B cell (primary cell): ENCODE results near the gene LPIN3. TPM values are rescaled to one million over a fixed set of nuclear protein-coding genes. Genes with fewer than 3 reads are reported as not detected.

Source experiments
- ATAC-seq: fragments of 200-7000 bp; cut with Tn5 transposase; one replicate; pipeline ENCODE4 v1.10.0; 2021; ENCODE audit warnings: low read depth, mild to moderate bottlenecking, moderate number of reproducible peaks, moderate library complexity
- CTCF ChIA-PET: fragments of 350-600 bp; sonication (Branson Sonifier 250); formaldehyde crosslinking; loops from one replicate; lab custom pipeline; 2021; ENCODE audit warnings: antibody characterized with exemption, inconsistent platforms; lab: Charles Lee
- POLR2A ChIA-PET: fragments of 350-600 bp; sonication (Branson Sonifier 250); formaldehyde crosslinking; loops from one replicate; lab custom pipeline; 2021; ENCODE audit warnings: antibody characterized with exemption; lab: Charles Lee
- DNase-seq: peaks from one replicate; pipeline ENCODE4 v3.0.0; 2013
- H2AFZ ChIP-seq: 2 replicates; pipeline ENCODE4 v1.6.1; 2012; ENCODE audit warnings: mild to moderate bottlenecking, low read depth, low read length; ENCODE audit not compliant: insufficient read depth, poor library complexity, severe bottlenecking
- H3K27ac ChIP-seq, 2 donors: 1 replicate in 1 of 2; 2 replicates in 1 of 2; pipeline ENCODE4 v1.5.1; 2012 to 2013; ENCODE audit warnings: low read length in 2 of 2, mild to moderate bottlenecking in 2 of 2, moderate library complexity in 1 of 2
- H3K27me3 ChIP-seq, 4 experiments: fragments of 200-600 bp in 1 of 4; sonication (generic) in 1 of 4; replicated peaks in 1 of 4; 1 replicate in 2 of 4; 2 replicates in 2 of 4; pipeline versions ENCODE4 v1.6.1 to v1.7.0; 2013 to 2016; ENCODE audit warnings: low read length in 3 of 4, mild to moderate bottlenecking in 2 of 4, mixed read lengths in 1 of 4, moderate library complexity in 1 of 4; ENCODE audit not compliant: insufficient read depth in 4 of 4, control insufficient read depth in 3 of 4; ENCODE audit errors: control extremely low read depth in 1 of 4
- H3K36me3 ChIP-seq, 2 experiments: replicated peaks in 1 of 2; 1 replicate in 1 of 2; 2 replicates in 1 of 2; pipeline versions ENCODE4 v1.6.1 to v1.7.1; 2013; ENCODE audit warnings: low read length in 1 of 2; ENCODE audit not compliant: insufficient read depth in 2 of 2, control insufficient read depth in 1 of 2; ENCODE audit errors: control extremely low read depth in 1 of 2, extremely low read depth in 1 of 2
- H3K4me1 ChIP-seq, 2 donors: fragments of 200-600 bp in 1 of 2; sonication (generic) in 1 of 2; 1 replicate in 1 of 2; 2 replicates in 1 of 2; pipeline versions ENCODE4 v1.5.1 to v1.6.1; 2013 to 2017; ENCODE audit warnings: low read length in 2 of 2; ENCODE audit not compliant: control insufficient read depth in 2 of 2, insufficient read depth in 2 of 2
- H3K4me2 ChIP-seq: replicated peaks from 2 replicates; pipeline ENCODE3; 2012; ENCODE audit warnings: mild to moderate bottlenecking, low read depth, low read length; ENCODE audit not compliant: poor library complexity, severe bottlenecking
- H3K4me3 ChIP-seq, 5 experiments: fragments of 200-600 bp in 1 of 5; sonication (generic) in 1 of 5; 1 replicate in 3 of 5; 2 replicates in 2 of 5; pipeline versions ENCODE4 v1.5.1 to v1.7.0; 2011 to 2016; ENCODE audit warnings: low read length in 4 of 5, mild to moderate bottlenecking in 4 of 5, low read depth in 2 of 5, control low read depth in 1 of 5, moderate library complexity in 1 of 5; ENCODE audit not compliant: insufficient read depth in 1 of 5; ENCODE audit errors: control extremely low read depth in 1 of 5, extremely low read depth in 1 of 5
- H3K79me2 ChIP-seq: fragments of 200-600 bp; sonication (generic); one replicate; pipeline ENCODE4 v1.6.0; 2016; ENCODE audit warnings: low read length; ENCODE audit not compliant: control insufficient read depth, insufficient read depth
- H3K9ac ChIP-seq: fragments of 200-600 bp; sonication (generic); 2 replicates; pipeline ENCODE4 v1.6.1; 2017; ENCODE audit warnings: mild to moderate bottlenecking, low read length, moderate library complexity
- H3K9me3 ChIP-seq, 3 donors: one replicate each; pipeline versions ENCODE4 v1.6.1 to v1.7.1; 2013; ENCODE audit warnings: low read length in 2 of 3; ENCODE audit not compliant: control insufficient read depth in 2 of 3, insufficient read depth in 1 of 3; ENCODE audit errors: control extremely low read depth in 1 of 3
- H4K20me1 ChIP-seq: 2 replicates; pipeline ENCODE4 v1.6.0; 2012; ENCODE audit warnings: mild to moderate bottlenecking, low read length; ENCODE audit not compliant: insufficient read depth, control insufficient read depth, poor library complexity, severe bottlenecking
- H3K27ac Mint-ChIP-seq: one replicate; pipeline ENCODE4 v1.8.0; 2021; ENCODE audit warnings: mixed read lengths
- H3K27me3 Mint-ChIP-seq: one replicate; pipeline ENCODE4 v1.8.0; 2021; ENCODE audit warnings: mixed read lengths
- H3K4me1 Mint-ChIP-seq: one replicate; pipeline ENCODE4 v1.8.0; 2021; ENCODE audit warnings: mixed read lengths
- H3K4me3 Mint-ChIP-seq: one replicate; pipeline ENCODE4 v1.8.0; 2021; ENCODE audit warnings: mixed read lengths
- H3K9me3 Mint-ChIP-seq: one replicate; pipeline ENCODE4 v1.8.0; 2022; ENCODE audit warnings: mixed read lengths; ENCODE audit not compliant: insufficient read depth
- CTCF ChIP-seq: fragments of 200-600 bp; IDR thresholded peaks from one replicate; pipeline ENCODE4 v1.8.0; 2022; ENCODE audit warnings: antibody characterized with exemption, mild to moderate bottlenecking
- EZH2 ChIP-seq: IDR thresholded peaks from 2 replicates; pipeline ENCODE4 v1.6.1; 2012; ENCODE audit warnings: borderline replicate concordance, low read depth, mild to moderate bottlenecking, moderate library complexity, low read length; ENCODE audit not compliant: insufficient read depth, poor library complexity, severe bottlenecking
- WGBS: methylation state at CpG from one replicate; pipeline ENCODE4 v1.1.5; 2013; ENCODE audit warnings: missing lambda C conversion rate; ENCODE audit not compliant: insufficient coverage; 5-methylcytosine and 5-hydroxymethylcytosine counted together
- intact Hi-C: fragments of 100-400 bp; cut with micrococcal nuclease; formaldehyde crosslinking; loops from one replicate; pipeline ENCODE4 v1.10.0; 2022
- polyA plus RNA-seq: library from polyadenylated mRNA; depleted of rRNA; stranded (reverse); fragments of >200 nt; gene quantifications from 2 replicates; pipeline ENCODE4 v1.2.3, GENCODE V29; 2012
- total RNA-seq, 2 donors: library from RNA; stranded (reverse); fragments of 120-200 nt in 1 of 2; gene quantifications; 1 replicate in 1 of 2; 2 replicates in 1 of 2; pipeline versions ENCODE4 v1.2.3 to v1.2.4, GENCODE V29; 2013 to 2022

Gene LPIN3
- total and polyA plus RNA-seq, 2 donors (not counting 1 experiment from before 2014, with no cell fraction given): 0.84 to 1.2 TPM

DNA sequence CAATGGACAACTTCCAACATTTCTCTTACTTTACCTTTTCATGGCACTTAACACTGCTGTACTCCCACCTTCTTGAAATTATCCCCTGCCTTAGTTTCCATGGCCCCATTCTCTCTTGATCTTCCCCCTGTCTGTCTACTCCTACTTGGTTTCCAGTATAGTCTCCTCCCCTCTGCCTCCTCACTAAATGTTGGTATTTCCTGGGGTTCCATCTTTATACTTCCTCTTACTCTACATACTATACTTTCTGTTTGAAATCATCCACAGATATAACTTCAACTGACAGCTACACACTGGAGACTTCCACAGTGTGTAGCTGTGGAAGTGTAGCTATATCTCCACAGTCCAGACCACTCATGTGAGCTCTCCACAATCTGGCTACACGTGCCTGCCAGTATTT, 36.6 kb upstream of the LPIN3 start:
- no peaks in the 10 kb centered on the region for H3K27me3 ChIP-seq
- H4K20me1 ChIP-seq: no peaks in the 10 kb centered on the region
- no peak for TF ChIP-seq EZH2
- no peak for TF ChIP-seq CTCF
- peaks cover 19 to 22% of the 10 kb centered on the region in 2 donors for H3K4me1 ChIP-seq
- no CpG with 5 or more reads among the region's 1 CpG for WGBS
- no peak overlapping the region for H3K27ac ChIP-seq
- Mint-ChIP-seq H3K4me1 (peaks cover 25% of the 10 kb centered on the region), H3K4me3 (no peak overlapping the region), H3K9me3 (no peaks in the 10 kb centered on the region), H3K27me3 (no peaks in the 10 kb centered on the region), H3K27ac (no peak overlapping the region)
- no peak overlapping the region for H3K4me3 ChIP-seq
- H3K79me2 ChIP-seq: peaks cover 39% of the 10 kb centered on the region
- POLR2A ChIA-PET: interaction anchor here (0.5 to 0.9 kb wide), 2 partner anchors 11 to 313 kb away, joined by 3 to 5 read pairs; no protein-coding TSS in a partner anchor
- no peak overlapping the region for H3K9ac ChIP-seq
- no peaks in the 10 kb centered on the region for H3K36me3 ChIP-seq
- H3K9me3 ChIP-seq: no peaks in the 10 kb centered on the region
- intact Hi-C loops: no loop called here
- peak overlapping the region; percentile 9 for H2AFZ ChIP-seq
- H3K4me2 ChIP-seq: peak overlapping the region; percentile 28
- CTCF ChIA-PET: interaction anchor here (0.5 to 1.4 kb wide), 3 partner anchors 12 to 131 kb away, joined by 3 to 6 read pairs (median 5); no protein-coding TSS in a partner anchor
- peak; percentile 18 for ATAC-seq
- no peak for DNase-seq

- Histone ChIP-seq H3K4me3 (no peak overlapping the region), H3K27ac (no peak overlapping the region), H4K20me1 (no peaks in the 10 kb centered on the region), H2AFZ (no peak overlapping the region), H3K9me3 (no peaks in the 10 kb centered on the region), H3K4me2 (peak overlapping the region; percentile 28), H3K4me1 (peaks cover 19 to 22% of the 10 kb centered on the region in 2 donors), H3K36me3 (no peaks in the 10 kb centered on the region), H3K27me3 (no peaks in the 10 kb centered on the region), H3K9ac (no peak overlapping the region), H3K79me2 (peaks cover 39% of the 10 kb centered on the region)
- intact Hi-C loops: loop anchor here (5.0 kb wide), 1 partner anchor 57 kb away; no protein-coding TSS in a partner anchor
- POLR2A ChIA-PET: interaction anchor here (0.5 to 2.7 kb wide), 3 partner anchors 11 to 313 kb away, joined by 3 to 11 read pairs (median 5); partner anchors contain the start of gene ZHX3
- ATAC-seq: no peak
- Mint-ChIP-seq H3K27me3 (no peaks in the 10 kb centered on the region), H3K4me1 (peaks cover 28% of the 10 kb centered on the region), H3K9me3 (no peaks in the 10 kb centered on the region), H3K4me3 (no peak overlapping the region), H3K27ac (peak overlapping the region; percentile 17)
- no CpG with 5 or more reads among the region's 3 CpGs for WGBS
- CTCF ChIA-PET: interaction anchor here (0.6 kb wide), 1 partner anchor 55 kb away, joined by 3 read pairs; no protein-coding TSS in a partner anchor
- no peak for TF ChIP-seq EZH2
- TF ChIP-seq CTCF: no peak
- no peak for DNase-seq
Measured at GRCh38 chr20:41304424-41305079, 36.1 kb upstream of the LPIN3 start.
